Hematopoietic multipotent progenitor cell treated with erythropoietin and hydrocortisone succinate and interleukin-3 and kit ligand, for 6 days (in vitro differentiated cells): ENCODE data around the gene KCNIP4.

Experiments
- DNase-seq: peaks from one replicate; pipeline ENCODE4 v3.0.0-alpha.2; 2015

KCNIP4 gene

DNA sequence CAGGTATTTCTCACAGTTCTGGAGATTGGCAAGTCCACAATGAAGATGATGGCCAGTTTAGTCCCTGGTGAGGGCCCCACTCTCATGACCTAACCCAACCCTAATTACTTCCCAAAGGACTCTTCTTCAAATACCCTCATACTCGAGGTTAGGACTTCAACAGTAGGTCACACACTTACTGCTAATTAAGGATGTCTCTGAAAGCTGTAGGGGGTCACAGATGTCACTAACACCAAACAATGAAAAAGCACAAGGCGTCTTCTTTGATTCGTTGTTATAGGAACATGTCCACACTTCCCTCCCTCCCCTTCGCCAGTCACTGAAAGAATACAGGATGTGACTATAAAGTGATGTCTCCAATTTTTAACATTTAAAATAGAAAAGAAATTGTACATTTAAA is 938.6 kb downstream of the KCNIP4 start:
- no peak for DNase-seq

- DNase-seq = no peak
Observed at GRCh38 chr4:21005647-21006046, 942.9 kb downstream of the KCNIP4 start.

- DNase-seq = no peak
Observed at GRCh38 chr4:21002976-21003375, 945.6 kb downstream of the KCNIP4 start.

DNA sequence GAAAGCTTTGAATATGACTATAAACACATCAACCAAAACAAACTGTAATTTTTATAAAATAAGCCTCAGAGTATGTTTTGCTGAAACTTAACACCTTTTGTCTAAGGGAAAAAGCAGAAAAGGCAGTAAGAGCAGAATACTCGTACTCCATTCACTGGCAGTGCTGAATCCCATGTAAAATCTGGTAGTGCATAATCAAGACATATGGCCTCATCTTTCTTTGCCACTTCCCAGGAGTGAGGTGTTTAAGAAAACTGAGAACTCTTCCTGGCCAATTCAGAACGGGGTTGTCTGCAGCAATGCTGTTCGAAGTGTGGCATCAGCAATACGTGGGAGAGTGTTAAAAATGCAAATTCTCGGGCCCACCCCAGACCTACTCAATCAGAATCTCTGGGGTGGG is 946.3 kb downstream of the KCNIP4 start:
- DNase-seq = no peak

DNA sequence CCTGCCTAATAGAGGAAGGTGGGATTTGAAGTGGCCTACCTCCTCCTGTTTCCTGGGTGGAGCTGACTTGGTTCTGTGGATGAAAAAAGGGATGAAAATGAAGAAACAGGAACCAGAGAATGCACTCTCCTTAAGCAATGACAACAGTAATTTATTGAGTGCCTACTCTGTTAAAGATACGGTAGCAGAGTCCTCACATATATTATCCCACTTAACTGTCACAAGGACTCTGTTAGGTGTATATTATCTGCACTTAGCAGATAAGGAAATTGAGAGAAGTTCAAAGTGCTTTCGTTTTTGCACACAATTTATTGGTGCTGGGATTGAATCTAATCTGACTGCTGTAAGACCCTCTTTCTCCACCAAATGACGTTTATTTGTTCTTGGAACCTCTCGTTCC is 947.1 kb downstream of the KCNIP4 start:
- no peak for DNase-seq

DNA sequence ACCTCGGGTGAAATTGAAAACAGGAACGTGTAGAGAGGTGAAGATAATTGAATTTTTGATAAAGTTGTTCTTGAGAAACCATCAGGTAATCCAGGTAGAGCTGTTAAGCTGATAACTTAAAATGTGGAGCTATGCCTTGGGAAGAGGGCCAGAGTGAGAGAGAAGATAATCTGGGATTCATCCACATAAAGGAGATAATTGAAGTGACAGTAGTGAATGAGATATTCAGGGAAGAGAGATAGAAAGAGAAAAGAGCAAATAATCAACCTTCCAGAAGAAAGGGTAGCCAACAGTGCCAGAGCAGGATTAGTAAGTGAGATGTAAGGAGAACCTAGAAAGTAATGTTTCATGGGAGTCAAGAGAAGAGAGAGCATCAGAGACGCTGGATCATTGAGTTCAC is 950.7 kb downstream of the KCNIP4 start:
- DNase-seq = no peak

DNA sequence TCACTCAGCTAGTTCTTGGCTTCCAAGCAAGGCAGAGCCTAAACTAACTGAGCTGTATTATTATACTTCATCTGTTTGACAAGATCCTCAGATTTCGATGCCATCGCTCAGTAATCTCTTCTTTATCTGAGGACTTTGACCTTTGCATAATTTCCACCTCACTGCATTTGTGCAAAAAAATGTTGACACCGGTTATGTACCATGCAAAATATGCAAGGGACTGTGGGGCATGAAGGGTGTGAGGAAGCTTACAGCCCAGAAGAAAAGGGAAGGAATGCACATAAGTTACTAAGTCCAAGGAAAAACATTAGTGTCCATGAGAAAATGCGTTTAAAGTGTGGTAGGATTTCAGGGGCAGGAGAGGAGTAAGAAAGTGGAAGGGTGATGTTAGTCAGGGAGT is 953.0 kb downstream of the KCNIP4 start:
- DNase-seq = no peak

- DNase-seq = no peak
Observed at GRCh38 chr4:20995015-20995414, 953.6 kb downstream of the KCNIP4 start.

DNA sequence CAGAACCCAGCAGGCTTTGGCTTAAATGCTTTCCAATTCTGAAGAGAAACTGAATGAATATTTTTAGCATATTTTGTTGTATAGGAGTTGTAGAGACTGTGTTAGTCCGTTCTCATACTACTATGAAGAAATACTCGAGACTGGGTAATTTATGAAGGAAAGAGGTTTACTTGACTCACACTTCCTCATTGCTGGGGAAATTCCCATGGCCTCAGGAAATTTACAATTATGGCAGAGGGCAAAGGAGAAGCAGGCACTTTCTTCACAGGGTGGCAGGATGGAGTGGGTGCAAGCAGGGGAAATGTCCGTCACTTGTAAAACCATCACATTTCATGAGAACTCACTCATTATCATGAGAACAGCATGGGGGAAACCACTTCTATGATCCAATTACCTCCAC is 956.6 kb downstream of the KCNIP4 start:
- no peak for DNase-seq

DNA sequence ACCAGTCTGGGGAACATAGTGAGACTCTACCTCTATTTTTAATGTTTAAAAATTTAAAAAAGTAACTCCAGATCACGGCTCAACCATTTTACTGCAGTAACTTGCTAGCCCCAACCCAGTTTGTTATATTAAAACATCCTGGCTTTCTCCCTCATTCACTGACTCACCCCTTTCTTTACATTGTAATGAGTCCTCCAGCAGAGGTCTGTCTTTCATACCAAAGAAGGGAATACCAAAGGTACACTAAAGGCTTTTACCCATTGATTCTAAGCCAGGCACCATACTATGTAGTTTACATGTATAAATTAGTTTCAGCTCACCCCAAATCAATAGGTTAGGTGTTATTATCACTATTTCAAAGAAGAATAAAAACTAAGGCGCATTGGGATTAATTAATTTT is 961.4 kb downstream of the KCNIP4 start:
- no peak for DNase-seq

DNA sequence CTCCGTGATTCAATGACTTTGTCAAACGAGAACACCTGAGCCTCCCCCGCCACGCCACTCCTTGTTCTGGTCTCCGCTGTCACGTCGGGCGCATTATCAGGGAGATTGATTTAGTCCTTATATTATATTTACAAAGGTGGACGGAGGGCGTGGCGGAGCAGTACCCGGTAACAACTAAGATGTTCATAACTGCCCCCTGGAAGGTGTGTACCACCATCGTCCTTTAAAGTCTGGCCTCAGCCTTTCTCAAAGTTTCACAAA is 964.1 kb downstream of the KCNIP4 start:
- DNase-seq = no peak

DNA sequence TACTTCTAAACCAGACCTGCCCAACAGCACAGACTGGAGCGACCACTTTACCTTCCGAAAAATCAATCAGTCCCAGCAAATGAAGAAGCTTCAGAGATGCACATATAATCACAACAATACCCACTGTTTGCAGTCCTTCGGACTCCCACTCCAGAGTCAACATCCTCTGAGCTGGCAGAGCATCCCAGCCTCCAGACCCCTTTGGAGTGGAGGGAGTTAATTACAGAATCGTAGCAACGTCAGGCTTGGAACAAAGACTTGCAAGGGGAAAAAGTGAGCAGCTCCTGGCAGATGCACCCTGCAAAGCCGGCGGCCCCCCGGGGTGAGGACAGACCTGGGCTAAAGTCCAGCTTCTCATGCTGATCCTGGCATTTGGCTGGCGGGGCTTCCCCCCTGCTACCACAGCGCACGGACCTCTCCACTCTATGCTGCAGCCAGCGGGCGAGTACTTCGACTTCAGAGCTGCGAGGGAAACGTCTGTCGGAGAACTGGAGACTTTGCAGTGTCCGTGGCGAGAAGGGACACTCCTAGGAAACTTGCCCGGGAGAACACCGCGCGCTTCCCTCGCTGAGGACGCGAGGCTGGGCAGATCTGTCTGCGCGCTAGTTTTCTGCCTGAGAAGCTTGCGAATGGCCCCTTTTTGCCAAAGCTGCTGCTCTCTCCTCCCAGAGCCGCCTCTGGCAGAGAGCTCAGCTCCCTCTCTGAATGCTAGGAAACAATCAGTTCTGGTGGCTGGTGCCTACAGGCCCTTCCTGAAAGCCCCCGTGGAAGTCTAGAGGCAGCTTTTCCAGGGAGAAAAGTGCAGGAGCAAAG is 964.6 kb downstream of the KCNIP4 start:
- DNase-seq = no peak

DNA sequence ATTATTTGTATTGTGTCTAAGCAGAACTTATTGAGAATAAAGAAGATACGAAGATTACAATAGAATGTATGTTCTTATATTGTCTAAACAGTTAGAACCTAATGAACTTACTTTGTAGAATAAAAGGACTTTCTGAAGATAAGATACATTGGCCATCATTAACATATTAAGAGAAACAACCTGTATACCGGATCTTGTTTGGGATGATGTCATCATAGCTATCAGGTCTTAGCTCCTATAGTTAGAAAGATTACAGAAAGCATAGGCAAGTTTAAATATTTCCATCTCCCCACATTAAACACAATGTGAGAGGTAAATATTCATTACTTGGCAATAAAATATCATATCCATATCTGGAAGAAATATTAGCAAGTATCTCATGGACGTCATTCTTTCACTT is 966.0 kb downstream of the KCNIP4 start:
- no peak for DNase-seq

DNA sequence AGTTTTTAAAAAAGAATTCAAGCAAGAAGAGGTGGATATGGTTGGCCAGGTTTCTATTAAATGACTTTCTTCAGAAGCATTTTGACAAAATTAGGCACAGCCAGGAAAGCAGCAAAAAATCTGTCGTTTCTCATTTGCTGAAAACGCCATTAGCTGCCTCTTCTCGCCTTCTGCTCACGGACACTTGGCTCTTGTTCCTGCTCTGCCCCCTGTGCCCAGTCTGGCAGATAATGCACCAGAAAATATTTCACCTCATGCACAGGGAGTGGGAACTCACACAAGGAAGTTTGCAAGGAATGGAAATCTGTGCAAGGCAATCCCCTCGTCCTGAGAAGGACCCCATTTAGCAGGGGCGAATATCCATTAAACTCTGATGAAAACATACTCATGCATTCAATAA is 988.3 kb downstream of the KCNIP4 start:
- DNase-seq = no peak

GRCh38 chr4:20954541-20954940 is 994.0 kb downstream of the KCNIP4 start:
- no peak for DNase-seq

DNA sequence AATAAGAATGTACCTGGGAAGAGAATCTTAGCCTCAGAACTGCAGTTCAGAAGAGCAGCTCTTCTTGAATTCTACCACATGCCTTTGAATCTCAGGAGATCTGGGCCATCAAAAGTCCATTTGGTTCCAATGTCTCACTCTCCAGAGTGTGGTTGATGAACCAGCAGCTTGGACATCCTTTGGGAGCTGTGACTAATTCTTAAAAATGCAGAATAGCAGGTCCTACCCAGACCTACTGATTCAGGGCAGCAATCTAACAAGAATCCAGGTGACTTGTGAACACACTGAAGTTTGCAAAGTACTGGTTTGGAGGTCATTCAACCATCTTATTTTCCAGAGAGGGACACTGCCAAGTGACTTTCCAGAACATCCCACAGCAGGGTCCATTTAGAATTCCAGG is 1003.6 kb downstream of the KCNIP4 start:
- DNase-seq = no peak

GRCh38 chr4:20944451-20944850 is 1004.1 kb downstream of the KCNIP4 start:
- no peak for DNase-seq

GRCh38 chr4:20938204-20938603 is 1010.4 kb downstream of the KCNIP4 start:
- DNase-seq = no peak

GRCh38 chr4:20926529-20926928 is 1022.0 kb downstream of the KCNIP4 start:
- no peak for DNase-seq

DNA sequence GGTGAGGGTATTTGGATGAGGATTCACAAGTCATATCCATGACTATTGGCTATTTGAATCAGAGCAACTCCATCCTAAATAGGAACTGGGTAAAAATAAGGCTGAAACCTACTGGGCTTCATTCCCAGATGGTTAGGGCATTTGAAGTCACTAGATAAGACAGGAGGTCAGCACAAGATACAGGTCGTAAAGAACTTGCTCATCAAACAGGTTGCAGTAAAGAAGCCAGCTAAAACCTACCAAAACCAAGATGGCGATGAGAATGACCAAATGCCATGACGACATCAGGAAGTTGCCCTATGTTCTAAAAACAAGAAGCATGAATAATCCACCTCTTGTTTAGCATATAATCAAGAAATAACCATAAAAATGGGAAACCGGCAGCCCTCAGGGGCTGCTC is 1023.4 kb downstream of the KCNIP4 start:
- DNase-seq = no peak

- no peak for DNase-seq
Observed at GRCh38 chr4:20922962-20923361, 1025.6 kb downstream of the KCNIP4 start.

DNA sequence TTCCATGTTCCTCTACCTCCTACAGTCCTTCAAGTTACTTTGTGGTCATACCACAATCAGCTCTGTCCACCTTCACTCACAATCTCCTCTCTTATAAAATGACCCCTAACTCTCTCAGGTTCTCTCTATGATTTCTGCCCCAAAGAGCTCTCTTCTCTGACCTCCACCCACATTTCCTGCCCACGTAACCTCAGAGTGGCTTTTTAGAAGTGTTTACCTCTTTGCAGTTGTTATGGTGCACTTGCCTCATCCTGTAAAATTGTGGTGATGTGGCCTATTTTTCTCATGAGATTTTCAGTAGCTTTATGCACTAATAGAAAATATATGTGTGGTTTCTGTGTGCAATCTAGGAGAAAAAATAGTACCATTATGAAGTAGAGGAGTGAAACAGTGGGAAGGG is 1032.5 kb downstream of the KCNIP4 start:
- DNase-seq = no peak

DNA sequence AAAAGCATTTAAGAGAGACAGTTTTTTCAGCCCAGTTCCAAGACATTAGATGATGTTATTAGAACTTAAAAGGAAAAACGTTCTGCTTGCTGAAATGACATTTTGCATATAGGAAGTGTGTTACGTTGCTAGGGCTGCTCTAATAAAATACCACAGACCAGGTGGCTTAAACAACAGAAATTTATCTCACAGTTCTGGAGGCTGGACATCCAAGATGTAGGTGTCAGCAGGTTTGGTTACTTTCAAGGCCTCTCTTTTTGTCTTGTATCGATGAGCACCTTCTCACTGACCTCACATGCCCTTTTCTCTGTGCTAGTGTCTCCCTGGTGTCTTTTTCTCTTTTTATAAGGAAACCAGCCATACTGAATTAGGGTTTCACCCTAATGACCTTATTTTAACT is 1043.6 kb downstream of the KCNIP4 start:
- no peak for DNase-seq

DNA sequence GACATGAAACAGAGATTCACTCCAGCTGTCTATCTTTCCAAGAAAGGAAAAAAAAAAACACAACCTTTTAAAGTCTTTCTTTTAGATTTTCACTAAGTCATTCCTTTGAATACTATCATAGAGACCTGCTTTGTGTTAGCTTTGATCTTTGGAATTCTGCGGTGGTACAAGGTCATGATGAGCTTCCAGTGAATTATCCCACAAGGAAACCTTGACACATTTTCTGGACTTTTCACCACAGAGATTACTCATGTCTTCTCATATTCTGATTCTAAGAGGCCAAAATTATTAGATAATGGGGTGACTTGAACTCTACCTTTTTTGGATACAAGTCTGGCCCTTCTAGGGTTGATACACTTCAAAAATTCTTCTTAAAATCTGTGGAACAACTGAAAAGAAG is 1046.7 kb downstream of the KCNIP4 start:
- DNase-seq = no peak

- no peak for DNase-seq
Observed at GRCh38 chr4:20899591-20899990, 1049.0 kb downstream of the KCNIP4 start.

- DNase-seq = no peak
Observed at GRCh38 chr4:20895988-20896387, 1052.6 kb downstream of the KCNIP4 start.
